OCI-LY7 (cell line): ENCODE results near the gene CYB5RL. TPM values are rescaled to one million over a fixed set of nuclear protein-coding genes. Genes with fewer than 3 reads are reported as not detected.

Experiments
- BruUV-seq: library from RNA; stranded (reverse); fragments of 400-500 nt; replicated peaks from 2 replicates; lab custom pipeline; 2021; lab: Mats Ljungman, UMichigan
- CTCF ChIA-PET: fragments of 300-600 bp; sonication (Branson Sonifier 250); formaldehyde crosslinking; loops from one replicate; lab custom pipeline; 2022; ENCODE audit warnings: antibody characterized with exemption; ENCODE audit not compliant: unreplicated experiment; lab: Charles Lee
- POLR2A ChIA-PET: fragments of 300-600 bp; sonication (Branson Sonifier 250); formaldehyde crosslinking; loops from one replicate; lab custom pipeline; 2022; ENCODE audit warnings: antibody characterized with exemption; lab: Charles Lee
- DNase-seq: peaks from one replicate; pipeline ENCODE4 v3.0.0-alpha.2; 2015; ENCODE audit warnings: low spot score
- H2AFZ ChIP-seq: fragments of 200-600 bp; sonication (generic), shearing (Covaris generic); 2 replicates; pipeline ENCODE4 v1.6.1; 2014; ENCODE audit warnings: mild to moderate bottlenecking, antibody characterized with exemption, low read length, moderate library complexity
- H3K27ac ChIP-seq: fragments of 200-600 bp; sonication (generic); 2 replicates; pipeline ENCODE4 v1.5.1; 2014; ENCODE audit warnings: mixed run types, low read depth, mild to moderate bottlenecking, moderate library complexity, low read length, inconsistent platforms; ENCODE audit not compliant: poor library complexity, severe bottlenecking
- H3K36me3 ChIP-seq: fragments of 200-600 bp; sonication (generic); 2 replicates; pipeline ENCODE4 v1.6.1; 2014; ENCODE audit warnings: mild to moderate bottlenecking, antibody characterized with exemption, low read length, moderate library complexity, mixed read lengths; ENCODE audit not compliant: insufficient read depth
- H3K4me1 ChIP-seq: fragments of 200-600 bp; sonication (generic); 2 replicates; pipeline ENCODE4 v1.5.1; 2014; ENCODE audit warnings: mild to moderate bottlenecking, low read length; ENCODE audit not compliant: insufficient read depth, poor library complexity, severe bottlenecking
- H3K4me2 ChIP-seq: fragments of 200-600 bp; sonication (generic); 2 replicates; pipeline ENCODE4 v1.6.1; 2014; ENCODE audit warnings: mild to moderate bottlenecking, low read length
- H3K4me3 ChIP-seq: fragments of 200-600 bp; sonication (generic); 2 replicates; pipeline ENCODE4 v1.5.1; 2014; ENCODE audit warnings: mild to moderate bottlenecking, low read depth, low read length; ENCODE audit not compliant: poor library complexity, severe bottlenecking
- H3K79me2 ChIP-seq: fragments of 200-600 bp; sonication (generic); 2 replicates; pipeline ENCODE4 v1.6.1; 2016; ENCODE audit warnings: low read depth, mild to moderate bottlenecking, low read length, moderate library complexity, mixed read lengths; ENCODE audit not compliant: insufficient read depth
- H3K9me2 ChIP-seq: fragments of 200-600 bp; sonication (generic); 2 replicates; pipeline ENCODE4 v1.6.1; 2016; ENCODE audit warnings: mild to moderate bottlenecking, low read length, mixed read lengths; ENCODE audit not compliant: insufficient read depth
- H3K9me3 ChIP-seq: fragments of 200-600 bp; sonication (generic); 2 replicates; pipeline ENCODE4 v1.6.1; 2014; ENCODE audit warnings: mild to moderate bottlenecking, mixed run types, low read length, mixed read lengths
- H4K20me1 ChIP-seq: fragments of 200-600 bp; sonication (generic); 2 replicates; pipeline ENCODE4 v1.6.1; 2014; ENCODE audit warnings: mild to moderate bottlenecking, antibody characterized with exemption, low read length, moderate library complexity, mixed read lengths; ENCODE audit not compliant: insufficient read depth
- CTCF ChIP-seq: fragments of 200-600 bp; sonication (generic); conservative IDR thresholded peaks from 2 replicates; pipeline ENCODE4 v1.5.1; 2014; ENCODE audit warnings: mild to moderate bottlenecking, antibody characterized with exemption, low read length, moderate library complexity, mixed read lengths
- EZH2phosphoT487 ChIP-seq: fragments of 200-600 bp; sonication (generic); IDR thresholded peaks from 2 replicates; pipeline ENCODE4 v1.6.1; 2018; ENCODE audit warnings: low read depth, borderline replicate concordance, mild to moderate bottlenecking, mixed run types, antibody characterized with exemption, low read length, moderate library complexity, mixed read lengths
- intact Hi-C: fragments of 100-400 bp; cut with micrococcal nuclease; formaldehyde crosslinking; loops from one replicate; pipeline ENCODE4 v1.10.0; 2022; ENCODE audit not compliant: unreplicated experiment
- total RNA-seq, 2 experiments: library from RNA; depleted of rRNA in 1 of 2; stranded (reverse); fragments of >200 nt in 1 of 2; shearing (Covaris generic) in 1 of 2; gene quantifications; 2 replicates each; pipeline ENCODE4 v1.2.3, GENCODE V29; 2014 to 2022

CYB5RL gene
- total RNA-seq, 2 experiments from 2014 or later = 10.4 to 20.6 TPM

GRCh38 chr1:54160351-54160750 lies 39.5 kb downstream of the CYB5RL start:
- ChIA-PET CTCF (no interaction called here), POLR2A (no interaction called here)
- no peaks in the 10 kb centered on the region for H3K79me2 ChIP-seq
- H2AFZ ChIP-seq = no peak overlapping the region
- H3K9me3 ChIP-seq = no peaks in the 10 kb centered on the region
- no peak overlapping the region for H3K4me2 ChIP-seq
- H3K27ac ChIP-seq = no peak overlapping the region
- peaks cover 8% of the 10 kb centered on the region for H3K4me1 ChIP-seq
- BruUV-seq = no TSS peak
- TF ChIP-seq EZH2phosphoT487 = no peak
- no peak for TF ChIP-seq CTCF
- no peak overlapping the region for H3K4me3 ChIP-seq
- H3K9me2 ChIP-seq = no peaks in the 10 kb centered on the region
- intact Hi-C loops = no loop called here
- H4K20me1 ChIP-seq = no peaks in the 10 kb centered on the region
- H3K36me3 ChIP-seq = no peaks in the 10 kb centered on the region
- DNase-seq = no peak

GRCh38 chr1:54159733-54160316 lies 40.0 kb downstream of the CYB5RL start:
- Histone ChIP-seq H3K27ac (no peak overlapping the region), H3K4me2 (no peak overlapping the region), H4K20me1 (no peaks in the 10 kb centered on the region), H3K79me2 (no peaks in the 10 kb centered on the region), H3K9me2 (no peaks in the 10 kb centered on the region), H3K4me1 (peaks cover 8% of the 10 kb centered on the region), H2AFZ (no peak overlapping the region), H3K36me3 (no peaks in the 10 kb centered on the region), H3K9me3 (no peaks in the 10 kb centered on the region), H3K4me3 (no peak overlapping the region)
- TF ChIP-seq EZH2phosphoT487 = no peak
- no peak for TF ChIP-seq CTCF
- CTCF ChIA-PET = no interaction called here
- no peak for DNase-seq
- intact Hi-C loops = no loop called here
- POLR2A ChIA-PET = no interaction called here
- no TSS peak for BruUV-seq

GRCh38 chr1:54158071-54158470 lies 41.8 kb downstream of the CYB5RL start:
- H3K4me1 ChIP-seq = peaks cover 8% of the 10 kb centered on the region
- no peak for DNase-seq

More at GRCh38 chr1:54158071-54158470, 41.8 kb downstream of the CYB5RL start:
- ChIA-PET CTCF (no interaction called here), POLR2A (no interaction called here)
- Histone ChIP-seq H4K20me1 (no peaks in the 10 kb centered on the region), H3K9me2 (no peaks in the 10 kb centered on the region), H3K4me2 (no peak overlapping the region), H3K79me2 (no peaks in the 10 kb centered on the region), H3K27ac (no peak overlapping the region), H3K4me3 (no peak overlapping the region), H3K9me3 (no peaks in the 10 kb centered on the region), H3K36me3 (no peaks in the 10 kb centered on the region), H2AFZ (no peak overlapping the region)
- intact Hi-C loops = no loop called here
- BruUV-seq = no TSS peak
- no peak for TF ChIP-seq EZH2phosphoT487
- TF ChIP-seq CTCF = no peak
